H1 (cell line): ENCODE measurements around the gene TLNRD1. TPM values are rescaled to one million over a fixed set of nuclear protein-coding genes. Genes with fewer than 3 reads are reported as not detected.

ENCODE experiments used
- CTCF ChIA-PET: fragments of 300-600 bp; sonication (Branson Sonifier 250); formaldehyde crosslinking; loops from one replicate; lab custom pipeline; 2021; ENCODE audit not compliant: partially characterized antibody; lab: Charles Lee
- POLR2A ChIA-PET: fragments of 300-600 bp; sonication (Branson Sonifier 250); formaldehyde crosslinking; loops from one replicate; lab custom pipeline; 2021; ENCODE audit warnings: inconsistent platforms; ENCODE audit not compliant: partially characterized antibody; lab: Charles Lee
- DNase-seq, 2 experiments: peaks; one replicate each; pipeline versions ENCODE4 v3.0.0 to v3.0.0-alpha.2; 2010 to 2022; ENCODE audit warnings: low spot score in 2 of 2, low read depth in 1 of 2, mixed read lengths in 1 of 2
- FAIRE-seq: peaks from 2 replicates; lab custom pipeline; 2011; peaks lifted over from hg19 to GRCh38; lab: Jason Lieb, UNC
- H2AFZ ChIP-seq: 2 replicates; pipeline ENCODE4 v1.8.1; 2012; ENCODE audit warnings: low read length, inconsistent platforms
- H2AK5ac ChIP-seq: 2 replicates; pipeline ENCODE4 v1.6.1; 2013; ENCODE audit warnings: low read depth, low read length
- H2BK120ac ChIP-seq: replicated peaks from 2 replicates; pipeline ENCODE3; 2013; ENCODE audit warnings: low read depth, low read length, inconsistent platforms
- H2BK12ac ChIP-seq: 2 replicates; pipeline ENCODE4 v1.6.1; 2013; ENCODE audit warnings: low read depth, low read length
- H2BK15ac ChIP-seq: 2 replicates; pipeline ENCODE4 v1.6.1; 2013; ENCODE audit warnings: low read length
- H2BK20ac ChIP-seq: 2 replicates; pipeline ENCODE4 v1.6.1; 2013; ENCODE audit warnings: low read length
- H2BK5ac ChIP-seq: 2 replicates; pipeline ENCODE4 v1.6.1; 2013; ENCODE audit warnings: low read depth, low read length
- H3K14ac ChIP-seq: 2 replicates; pipeline ENCODE4 v1.6.1; 2013; ENCODE audit warnings: inconsistent platforms; ENCODE audit not compliant: insufficient read length
- H3K18ac ChIP-seq: 2 replicates; pipeline ENCODE4 v1.6.1; 2013; ENCODE audit warnings: low read length; ENCODE audit errors: extremely low read depth
- H3K23ac ChIP-seq: 2 replicates; pipeline ENCODE4 v1.6.1; 2013; ENCODE audit warnings: inconsistent platforms; ENCODE audit not compliant: insufficient read length
- H3K23me2 ChIP-seq: 2 replicates; pipeline ENCODE4 v1.6.1; 2013; ENCODE audit warnings: low read depth, low read length
- H3K27ac ChIP-seq: 2 replicates; pipeline ENCODE4 v1.6.1; 2011; ENCODE audit warnings: low read depth, low read length, inconsistent platforms
- H3K27me3 ChIP-seq, 4 experiments: replicated peaks in 1 of 4; 1 replicate in 1 of 4; 2 replicates in 3 of 4; pipeline versions ENCODE4 v1.6.1 to v1.8.1; 2011 to 2013; ENCODE audit warnings: low read length in 3 of 4, mild to moderate bottlenecking in 3 of 4, inconsistent platforms in 2 of 4, mixed read lengths in 2 of 4, moderate library complexity in 1 of 4; ENCODE audit not compliant: control insufficient read depth in 3 of 4, insufficient read depth in 3 of 4; ENCODE audit errors: extremely low read depth in 1 of 4
- H3K36me3 ChIP-seq, 4 experiments: 2 replicates each; pipeline versions ENCODE4 v1.6.1 to v1.8.1; 2011 to 2013; ENCODE audit warnings: mild to moderate bottlenecking in 4 of 4, low read length in 3 of 4, moderate library complexity in 2 of 4, control low read depth in 1 of 4, inconsistent platforms in 1 of 4; ENCODE audit not compliant: insufficient read depth in 4 of 4, control insufficient read depth in 2 of 4
- H3K4ac ChIP-seq: replicated peaks from 2 replicates; pipeline ENCODE3; 2013; ENCODE audit warnings: low read length, low read depth, mixed read lengths, inconsistent platforms; ENCODE audit not compliant: insufficient read length
- H3K4me1 ChIP-seq, 4 experiments: replicated peaks in 1 of 4; 1 replicate in 1 of 4; 2 replicates in 3 of 4; pipeline versions ENCODE4 v1.6.1 to v1.8.1; 2011 to 2013; ENCODE audit warnings: low read length in 3 of 4, inconsistent platforms in 2 of 4, mixed read lengths in 1 of 4; ENCODE audit not compliant: insufficient read depth in 4 of 4, control insufficient read depth in 3 of 4
- H3K4me2 ChIP-seq, 2 experiments: 2 replicates each; pipeline versions ENCODE4 v1.6.1 to v1.8.1; 2011 to 2013; ENCODE audit warnings: low read depth in 2 of 2, low read length in 2 of 2, control low read depth in 1 of 2, inconsistent platforms in 1 of 2, mild to moderate bottlenecking in 1 of 2; ENCODE audit not compliant: insufficient read depth in 1 of 2
- H3K4me3 ChIP-seq, 4 experiments: fragments of 200-600, 300-600 bp in 1 of 4; sonication (generic), shearing (Covaris generic), sonication (Bioruptor Twin) in 1 of 4; 2 replicates each; pipeline versions ENCODE4 v1.5.1 to v1.8.1; 2011 to 2016; ENCODE audit warnings: low read length in 4 of 4, low read depth in 3 of 4, control low read depth in 2 of 4, inconsistent platforms in 2 of 4, mild to moderate bottlenecking in 2 of 4, mixed read lengths in 1 of 4, moderate library complexity in 1 of 4; ENCODE audit not compliant: insufficient read depth in 2 of 4; ENCODE audit errors: extremely low read depth in 1 of 4
- H3K56ac ChIP-seq: replicated peaks from 2 replicates; pipeline ENCODE3; 2013; ENCODE audit warnings: low read depth, mild to moderate bottlenecking, mixed read lengths, low read length, inconsistent platforms; ENCODE audit not compliant: insufficient read length
- H3K79me1 ChIP-seq: 2 replicates; pipeline ENCODE4 v1.6.1; 2013; ENCODE audit warnings: low read depth, low read length, control low read depth
- H3K79me2 ChIP-seq, 2 experiments: 2 replicates each; pipeline versions ENCODE4 v1.6.1 to v1.8.1; 2012 to 2013; ENCODE audit warnings: low read length in 2 of 2, mild to moderate bottlenecking in 2 of 2, inconsistent platforms in 1 of 2; ENCODE audit not compliant: insufficient read depth in 2 of 2, control insufficient read depth in 1 of 2
- H3K9ac ChIP-seq, 4 experiments: replicated peaks in 1 of 4; 1 replicate in 1 of 4; 2 replicates in 3 of 4; pipeline versions ENCODE4 v1.6.1 to v1.8.1; 2011 to 2013; ENCODE audit warnings: low read depth in 3 of 4, low read length in 3 of 4, control low read depth in 2 of 4, mild to moderate bottlenecking in 2 of 4, moderate library complexity in 2 of 4, inconsistent platforms in 1 of 4; ENCODE audit errors: extremely low read depth in 1 of 4
- H3K9me3 ChIP-seq, 2 experiments: 2 replicates each; pipeline versions ENCODE4 v1.6.1 to v1.8.1; 2012 to 2013; ENCODE audit warnings: mild to moderate bottlenecking in 2 of 2, moderate library complexity in 2 of 2, control low read depth in 1 of 2, inconsistent platforms in 1 of 2, low read depth in 1 of 2, low read length in 1 of 2, mixed read lengths in 1 of 2; ENCODE audit not compliant: insufficient read depth in 2 of 2
- H4K20me1 ChIP-seq, 2 experiments: replicated peaks in 1 of 2; 2 replicates each; pipeline versions ENCODE3 to v1.8.1; 2011 to 2013; ENCODE audit warnings: inconsistent platforms in 2 of 2, low read length in 2 of 2, mild to moderate bottlenecking in 1 of 2; ENCODE audit not compliant: insufficient read depth in 2 of 2, control insufficient read depth in 1 of 2
- H4K5ac ChIP-seq: 2 replicates; pipeline ENCODE4 v1.6.1; 2013; ENCODE audit warnings: low read length, low read depth, mixed read lengths, inconsistent platforms; ENCODE audit not compliant: insufficient read length
- H4K8ac ChIP-seq: 2 replicates; pipeline ENCODE4 v1.8.0; 2013; ENCODE audit warnings: mild to moderate bottlenecking, moderate library complexity, low read length, inconsistent platforms; ENCODE audit not compliant: insufficient read depth; ENCODE audit errors: extremely low read depth
- H4K91ac ChIP-seq: replicated peaks from 2 replicates; pipeline ENCODE3; 2013; ENCODE audit warnings: low read length, mixed read lengths, inconsistent platforms; ENCODE audit not compliant: insufficient read length
- CREB1 ChIP-seq: IDR thresholded peaks from 2 replicates; pipeline ENCODE4 v1.6.1; 2012; ENCODE audit warnings: inconsistent platforms
- GABPA ChIP-seq: IDR thresholded peaks from 2 replicates; pipeline ENCODE4 v1.6.1; 2011; ENCODE audit warnings: mild to moderate bottlenecking, low read length, moderate library complexity, borderline replicate concordance; ENCODE audit not compliant: insufficient read depth
- JUN ChIP-seq: IDR thresholded peaks from 2 replicates; pipeline ENCODE4 v1.6.1; 2011; ENCODE audit warnings: low read depth, mild to moderate bottlenecking, improper control_type of control experiment, low read length
- KDM4A ChIP-seq: IDR thresholded peaks from one replicate; pipeline ENCODE4 v1.7.1; 2012; ENCODE audit warnings: low read depth, mild to moderate bottlenecking, moderate library complexity, low read length, inconsistent platforms; ENCODE audit not compliant: severe bottlenecking
- RNF2 ChIP-seq: fragments of 200-900, 300-1000 bp; sonication (generic); IDR thresholded peaks from 2 replicates; pipeline ENCODE4 v1.7.1; 2016; ENCODE audit warnings: borderline replicate concordance, low read depth, mild to moderate bottlenecking, antibody characterized with exemption, low read length; ENCODE audit not compliant: poor library complexity, severe bottlenecking; ENCODE audit errors: missing control alignments
- SAP30 ChIP-seq: fragments of 300-600 bp; sonication (generic); IDR thresholded peaks from 2 replicates; pipeline ENCODE4 v1.7.1; 2012; ENCODE audit warnings: low read length, moderate library complexity, mild to moderate bottlenecking, inconsistent platforms; ENCODE audit not compliant: insufficient read depth, insufficient replicate concordance
- YY1 ChIP-seq: IDR thresholded peaks from 2 replicates; pipeline ENCODE4 v1.6.1; 2011; ENCODE audit warnings: low read depth, mild to moderate bottlenecking, low read length
- WGBS, 2 experiments: shearing (Covaris generic) in 1 of 2; methylation state at CpG; one replicate each; pipeline versions ENCODE4 v1.1.6 to v1.1.7; 2013 to 2015; ENCODE audit warnings: low lambda C conversion rate in 2 of 2, mixed read lengths in 2 of 2, inconsistent platforms in 1 of 2, low coverage in 1 of 2, missing lambda C conversion rate in 1 of 2; ENCODE audit not compliant: insufficient replicate concordance in 2 of 2, insufficient coverage in 1 of 2, insufficient read length in 1 of 2; ENCODE audit errors: extremely low coverage in 1 of 2, missing lambda C conversion rate in 1 of 2; 5-methylcytosine and 5-hydroxymethylcytosine counted together
- polyA plus RNA-seq, 7 experiments: library from polyadenylated mRNA; depleted of rRNA in 3 of 7; stranded (reverse) in 5 of 7; unstranded in 2 of 7; fragments of >200 nt in 5 of 7; fragments of 200-250 nt in 2 of 7; gene quantifications; 1 replicate in 5 of 7; 2 replicates in 1 of 7; 4 replicates in 1 of 7; pipeline versions ENCODE4 v1.2.1 to v1.2.3, GENCODE V29; 2011 to 2013; ENCODE audit warnings: missing spikeins in 2 of 7, mixed read lengths in 2 of 7
- total RNA-seq: library from RNA; stranded (reverse); fragmentation: NEBNext Ultra II Directional; extraction: Animal tissue kit (Norgen Biotek cat#: 25700); gene quantifications from 2 replicates; pipeline ENCODE4 v1.2.1, GENCODE V29; 2021
- TF ChIP-seq, protein P1 (sequence below): IDR thresholded peaks from 2 replicates; pipeline ENCODE4 v1.6.1; 2012; ENCODE audit warnings: inconsistent platforms
- TF ChIP-seq, protein P2 (sequence below): IDR thresholded peaks from 2 replicates; pipeline ENCODE4 v1.6.1; 2012; ENCODE audit warnings: inconsistent platforms

Gene TLNRD1
- total and polyA plus RNA-seq, 2 of the 8 experiments (the other 6 are each of a cell fraction or from before 2014, with no cell fraction given) = 12.2 to 20.5 TPM

DNA sequence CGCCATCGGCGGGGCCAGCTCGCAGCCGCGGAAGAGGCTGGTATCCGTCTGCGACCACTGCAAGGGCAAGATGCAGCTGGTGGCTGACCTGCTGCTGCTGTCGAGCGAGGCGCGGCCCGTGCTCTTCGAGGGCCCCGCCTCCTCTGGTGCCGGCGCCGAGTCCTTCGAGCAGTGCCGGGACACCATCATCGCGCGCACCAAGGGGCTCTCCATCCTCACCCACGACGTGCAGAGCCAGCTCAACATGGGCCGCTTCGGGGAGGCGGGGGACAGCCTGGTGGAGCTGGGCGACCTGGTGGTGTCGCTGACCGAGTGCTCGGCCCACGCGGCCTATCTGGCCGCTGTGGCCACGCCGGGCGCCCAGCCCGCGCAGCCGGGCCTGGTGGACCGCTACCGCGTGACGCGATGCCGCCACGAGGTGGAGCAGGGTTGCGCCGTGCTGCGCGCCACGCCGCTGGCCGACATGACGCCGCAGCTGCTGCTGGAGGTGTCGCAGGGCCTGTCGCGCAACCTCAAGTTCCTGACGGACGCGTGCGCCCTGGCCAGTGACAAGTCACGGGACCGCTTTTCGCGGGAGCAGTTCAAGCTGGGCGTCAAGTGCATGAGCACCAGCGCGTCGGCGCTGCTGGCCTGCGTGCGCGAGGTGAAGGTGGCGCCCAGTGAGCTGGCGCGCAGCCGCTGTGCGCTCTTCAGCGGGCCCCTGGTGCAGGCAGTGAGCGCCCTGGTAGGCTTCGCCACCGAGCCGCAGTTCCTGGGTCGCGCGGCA is 1.8 kb downstream of the TLNRD1 start:
- Histone ChIP-seq H3K4me3 (peak overlapping the region; percentile 70 to 90 (median 81)), H3K14ac (no peak overlapping the region), H3K9me3 (no peaks in the 10 kb centered on the region; a peak in 1 of 4 replicates), H3K4me2 (peak overlapping the region; percentile 76 to 80), H3K4ac (no peak overlapping the region), H4K8ac (peak overlapping the region; percentile 14; the same call in 1 of the 2 replicates), H3K56ac (no peak overlapping the region), H2BK5ac (peak overlapping the region; percentile 60; the same call in 1 of the 2 replicates), H4K91ac (no peak overlapping the region), H2AFZ (no peak overlapping the region), H3K4me1 (peaks cover 0 to 8% (median 5%) of the 10 kb centered on the region in 4 experiments; a peak in 4 of 7 replicates), H2BK120ac (no peak overlapping the region), H4K20me1 (peaks cover 2 to 8% of the 10 kb centered on the region in 2 experiments), H3K23me2 (peaks cover 17% of the 10 kb centered on the region; the same call in 1 of the 2 replicates), H3K27ac (no peak overlapping the region), H2BK20ac (no peak overlapping the region), H3K36me3 (no peaks in the 10 kb centered on the region; a peak in 1 of 8 replicates), H3K18ac (peak overlapping the region; percentile 32; the same call in 1 of the 2 replicates), H3K79me1 (peaks cover 2% of the 10 kb centered on the region; the same call in 1 of the 2 replicates), H3K23ac (no peak overlapping the region), H4K5ac (no peak overlapping the region), H3K9ac (peak overlapping the region in 1 of 4 experiments; percentile 55; a peak in 1 of 7 replicates), H2BK15ac (no peak overlapping the region), H3K27me3 (peaks cover 0 to 12% (median 9%) of the 10 kb centered on the region in 4 experiments; a peak in 5 of 7 replicates), H2BK12ac (0 out of 2 replicates have a peak overlapping the region, but pooled peaks have one; percentile 50), H2AK5ac (no peak overlapping the region; the same call in 1 of the 2 replicates), H3K79me2 (no peaks in the 10 kb centered on the region)
- DNase-seq (peak in 1 of 2 experiments; percentile 65), FAIRE-seq (no peak)
- 69% methylated on average over 52 of the region's 89 CpGs; no CpG with 5 or more reads in 1 of the 2 experiments for WGBS, 2 experiments
- POLR2A ChIA-PET = interaction anchor here (0.8 to 2.9 kb wide), 12 partner anchors 10 to 264 kb away, joined by 3 to 8 read pairs (median 4); no protein-coding TSS in a partner anchor
- CTCF ChIA-PET = interaction anchor here (1.2 to 1.8 kb wide), 5 partner anchors 21 to 264 kb away, joined by 3 to 12 read pairs (median 3); partner anchors contain the start of gene CEMIP
- TF ChIP-seq, protein P1, sequence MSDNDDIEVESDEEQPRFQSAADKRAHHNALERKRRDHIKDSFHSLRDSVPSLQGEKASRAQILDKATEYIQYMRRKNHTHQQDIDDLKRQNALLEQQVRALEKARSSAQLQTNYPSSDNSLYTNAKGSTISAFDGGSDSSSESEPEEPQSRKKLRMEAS = peak; percentile 83
- TF ChIP-seq SAP30 (no peak), KDM4A (peak; percentile 30), JUN (no peak), GABPA (peak; percentile 6; the same call in 1 of the 2 replicates), CREB1 (peak; percentile 44; the same call in 1 of the 2 replicates), YY1 (0 out of 2 replicates have a peak, but pooled peaks have one; percentile 13), RNF2 (peak; percentile 18)
- TF ChIP-seq, protein P2, sequence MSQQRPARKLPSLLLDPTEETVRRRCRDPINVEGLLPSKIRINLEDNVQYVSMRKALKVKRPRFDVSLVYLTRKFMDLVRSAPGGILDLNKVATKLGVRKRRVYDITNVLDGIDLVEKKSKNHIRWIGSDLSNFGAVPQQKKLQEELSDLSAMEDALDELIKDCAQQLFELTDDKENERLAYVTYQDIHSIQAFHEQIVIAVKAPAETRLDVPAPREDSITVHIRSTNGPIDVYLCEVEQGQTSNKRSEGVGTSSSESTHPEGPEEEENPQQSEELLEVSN = peak; percentile 83
